Omental fat pad (tissue), 4 donors: ENCODE data around the gene DEPP1. TPM values are rescaled to one million over a fixed set of nuclear protein-coding genes. Genes with fewer than 3 reads are reported as not detected.

Experiments
- ATAC-seq: fragments of 150-250 bp; one replicate; pipeline ENCODE4 v1.9.1; 2016; ENCODE audit warnings: mild to moderate bottlenecking, moderate library complexity; ENCODE audit not compliant: low FRiP score
- DNase-seq: peaks from one replicate; pipeline ENCODE4 v3.0.0-alpha.2; 2019; ENCODE audit warnings: low spot score
- CTCF ChIP-seq, 3 donors: fragments of 450-650 bp; IDR thresholded peaks; one replicate each; pipeline ENCODE4 v1.5.1; 2016 to 2017; ENCODE audit warnings: antibody characterized with exemption in 3 of 3, mild to moderate bottlenecking in 3 of 3, moderate library complexity in 2 of 3
- total RNA-seq, 4 donors: library from RNA; depleted of rRNA; stranded (reverse); fragments of >200 nt; gene quantifications; one replicate each; pipeline ENCODE4 v1.1.0, GENCODE V29; 2016

DEPP1 gene
- total RNA-seq, 4 donors from 2014 or later = 181 to 740 (median 276) TPM

- TF ChIP-seq CTCF (IDR thresholded peaks at IDR 0.05) = no peak
- DNase-seq (no peak), ATAC-seq (peak; percentile 43)
These were observed 43.2 kb downstream of the DEPP1 start for GRCh38 chr10:44935201-44935965.

- no peak for TF ChIP-seq CTCF (IDR thresholded peaks at IDR 0.05)
- ATAC-seq (no peak), DNase-seq (no peak)
These were observed 44.0 kb downstream of the DEPP1 start for GRCh38 chr10:44934416-44935200.

- no peak for ATAC-seq
- TF ChIP-seq CTCF (IDR thresholded peaks at IDR 0.05) = no peak
- no peak for DNase-seq
These were observed 44.9 kb downstream of the DEPP1 start for GRCh38 chr10:44933451-44934321.

GRCh38 chr10:44932517-44933450 lies 45.8 kb downstream of the DEPP1 start:
- DNase-seq (peak; percentile 100), ATAC-seq (peak; percentile 92)
- TF ChIP-seq CTCF (IDR thresholded peaks at IDR 0.05) = peak in 1 of 3 donors; percentile 50

GRCh38 chr10:44931621-44932516 lies 46.7 kb downstream of the DEPP1 start:
- DNase-seq (no peak), ATAC-seq (no peak)
- no peak for TF ChIP-seq CTCF (IDR thresholded peaks at IDR 0.05)
